Activated CD4-positive, alpha-beta T cell treated with anti-CD3 and anti-CD28 coated beads, Interleukin-2, amount 50 U/mL, for 16 hours (primary cell): ENCODE data around the gene C2CD4C.
A peak's percentile ranks its signal among the peaks of the same experiment; 100 is the strongest.
"Not testable (repeated sequence)": the region's sequence is repeated elsewhere in the genome, so short reads cannot be mapped to it uniquely, and the experiment has no call there.

Experiments
- DNase-seq: peaks from one replicate; pipeline ENCODE4 v3.0.0-alpha.2; 2020

The C2CD4C gene

DNA sequence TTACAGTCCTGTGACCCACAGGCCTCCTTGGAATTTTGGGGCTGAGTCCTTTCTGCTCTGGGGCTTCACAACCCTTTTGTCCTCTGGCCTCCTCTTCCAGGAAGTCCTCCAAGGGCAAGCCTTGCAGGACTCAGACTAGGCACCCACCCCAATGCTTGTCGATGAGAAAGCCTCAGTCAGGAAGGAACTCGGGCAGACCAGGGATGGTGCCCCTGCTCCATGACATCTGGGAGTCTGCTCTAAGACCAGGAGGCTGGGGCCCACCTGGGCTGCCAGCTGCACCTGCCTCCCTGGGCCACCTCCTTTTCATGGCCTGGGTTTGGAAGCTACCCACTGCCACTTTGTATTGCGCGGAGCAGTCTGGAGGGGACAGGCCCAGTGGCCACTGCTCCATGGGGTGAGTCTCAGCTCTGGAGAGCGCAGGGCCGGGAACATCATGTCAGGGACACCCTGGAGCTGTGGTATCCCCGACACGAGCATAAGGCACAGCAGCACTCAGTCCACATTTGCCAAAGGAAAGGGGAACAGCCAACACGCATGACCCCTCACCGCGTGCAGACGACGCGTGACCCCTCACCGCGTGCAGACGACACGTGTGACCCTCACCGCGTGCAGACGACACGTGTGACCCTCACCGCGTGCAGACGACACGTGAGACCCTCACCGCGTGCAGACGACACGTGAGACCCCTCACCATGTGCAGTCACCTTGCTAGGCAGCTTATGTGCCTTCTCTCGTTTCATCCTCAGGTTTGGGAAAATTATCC, 10.8 kb downstream of the C2CD4C start:
- DNase-seq = no peak

DNA sequence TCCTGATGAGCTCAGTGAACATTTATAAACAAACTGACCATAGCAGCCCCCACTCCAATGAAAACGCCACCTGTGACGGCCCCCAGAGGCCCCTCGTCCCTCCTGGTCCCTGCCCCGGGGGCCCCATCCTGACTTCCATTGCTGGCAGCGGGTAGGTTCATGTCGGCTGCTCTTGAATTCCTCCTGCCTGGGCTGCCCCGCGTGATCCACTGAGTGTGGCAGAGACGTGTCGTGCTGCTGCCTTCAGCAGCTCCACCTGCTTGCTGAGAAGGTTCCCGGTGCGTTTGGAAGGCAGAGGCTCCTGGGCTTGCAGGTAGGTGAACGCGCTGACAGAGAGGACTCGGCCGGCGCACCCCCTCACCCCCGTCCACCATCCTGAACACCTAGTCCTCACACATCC, 11.6 kb downstream of the C2CD4C start:
- no peak for DNase-seq

DNA sequence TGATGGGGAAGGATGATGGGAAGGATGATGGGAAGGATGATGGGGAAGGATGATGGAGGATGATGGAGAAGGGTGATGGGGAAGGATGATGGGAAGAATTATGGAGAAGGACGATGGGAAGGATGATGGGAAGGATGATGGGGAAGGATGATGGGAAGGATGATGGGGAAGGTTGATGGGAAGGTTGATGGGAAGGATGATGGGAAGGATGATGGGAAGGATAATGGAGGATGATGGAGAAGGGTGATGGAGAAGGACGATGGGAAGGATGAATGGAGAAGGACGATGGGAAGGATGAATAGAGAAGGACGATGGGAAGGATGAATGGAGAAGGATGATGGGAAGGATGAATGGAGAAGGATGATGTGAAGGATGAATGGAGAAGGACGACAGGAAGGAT, 13.5 kb downstream of the C2CD4C start:
- DNase-seq = no peak

DNA sequence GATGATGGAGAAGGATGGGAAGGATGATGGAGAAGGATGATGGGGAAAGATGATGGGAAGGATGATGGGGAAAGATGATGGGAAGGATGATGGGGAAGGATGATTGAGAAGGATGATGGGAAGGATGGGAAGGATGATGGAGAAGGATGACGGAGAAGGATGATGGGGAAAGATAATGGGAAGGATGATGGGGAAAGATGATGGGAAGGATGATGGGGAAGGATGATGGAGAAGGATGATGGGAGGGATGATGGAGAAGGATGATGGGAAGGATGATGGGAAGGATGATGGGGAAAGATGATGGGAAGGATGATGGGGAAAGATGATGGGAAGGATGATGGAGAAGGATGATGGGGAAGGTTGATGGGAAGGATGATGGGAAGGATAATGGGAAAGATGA, 14.1 kb downstream of the C2CD4C start:
- DNase-seq = not testable (repeated sequence)

DNA sequence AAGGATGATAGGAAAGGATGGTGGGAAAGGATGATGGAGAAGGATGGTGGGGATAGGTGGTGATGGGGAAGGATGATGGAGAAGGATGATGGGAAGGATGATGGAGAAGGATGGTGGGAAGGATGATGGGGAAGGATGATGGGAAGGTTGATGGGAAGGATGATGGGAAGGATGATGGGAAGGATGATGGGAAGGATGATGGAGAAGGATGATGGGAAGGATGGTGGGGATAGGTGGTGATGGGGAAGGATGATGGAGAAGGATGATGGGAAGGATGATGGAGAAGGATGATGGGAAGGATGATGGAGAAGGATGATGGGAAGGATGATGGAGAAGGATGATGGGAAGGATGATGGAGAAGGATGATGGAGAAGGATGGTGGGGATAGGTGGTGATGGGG, 15.4 kb downstream of the C2CD4C start:
- not testable (repeated sequence) for DNase-seq

DNA sequence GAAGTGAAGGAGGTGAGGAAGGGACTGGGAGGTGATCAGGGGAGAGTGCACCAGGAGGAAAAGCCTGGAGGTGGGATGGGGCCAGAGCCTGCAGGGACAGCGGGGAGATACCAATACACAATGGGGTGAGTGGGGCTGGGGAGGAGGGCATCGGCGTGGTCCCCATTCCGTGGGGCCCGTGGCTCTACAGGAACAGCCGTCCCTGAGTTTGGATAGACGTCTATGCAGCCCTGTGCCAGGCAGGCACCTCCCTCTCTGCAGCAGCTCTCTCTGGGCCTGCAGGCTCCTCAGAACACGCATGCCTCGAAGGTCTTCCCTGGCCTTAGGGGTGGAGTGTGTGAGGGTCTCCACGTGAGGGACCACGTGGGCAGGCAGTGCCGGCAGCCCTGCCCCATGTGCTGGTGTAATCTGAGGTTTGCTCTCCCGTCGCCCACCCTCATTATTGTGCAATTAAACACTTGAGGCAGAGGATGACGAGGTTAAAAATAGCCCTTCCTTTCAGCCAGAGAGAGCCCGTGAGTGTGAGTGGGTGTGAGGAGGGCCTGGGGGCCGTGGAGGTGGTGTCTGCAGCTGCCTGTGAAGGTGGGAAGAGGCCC, 16.5 kb downstream of the C2CD4C start:
- DNase-seq = no peak

DNA sequence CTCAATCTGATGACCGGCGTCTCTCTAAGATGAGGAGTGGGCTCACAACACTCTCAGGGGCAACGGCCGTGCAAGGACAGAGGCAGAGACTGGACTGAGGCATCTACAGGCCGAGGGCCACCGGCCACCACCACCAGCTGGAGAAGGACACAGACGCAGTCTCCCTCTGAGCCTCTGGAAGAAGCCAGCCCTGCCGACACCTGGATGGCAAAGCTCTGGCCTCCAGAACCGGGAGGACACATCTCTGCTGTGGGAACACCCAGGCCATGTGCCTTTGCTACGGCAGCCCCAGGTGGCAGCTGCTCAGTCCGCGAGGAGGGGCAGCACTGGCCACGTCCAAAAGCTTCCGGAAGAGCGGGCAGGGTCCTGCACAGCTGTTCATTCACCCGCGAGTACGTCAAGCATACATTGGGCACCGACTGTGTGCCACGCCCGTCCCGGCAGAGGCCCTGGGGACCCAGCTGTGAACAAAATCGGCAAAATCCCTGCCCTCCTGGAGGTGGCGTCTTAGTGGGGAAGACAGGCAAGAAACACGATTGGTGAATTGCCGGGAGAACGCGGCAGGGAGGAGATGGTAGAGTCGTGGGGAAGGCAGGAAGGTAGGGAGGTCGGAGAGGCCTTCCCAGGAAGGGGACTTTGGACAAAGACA, 17.1 kb downstream of the C2CD4C start:
- DNase-seq = no peak

DNA sequence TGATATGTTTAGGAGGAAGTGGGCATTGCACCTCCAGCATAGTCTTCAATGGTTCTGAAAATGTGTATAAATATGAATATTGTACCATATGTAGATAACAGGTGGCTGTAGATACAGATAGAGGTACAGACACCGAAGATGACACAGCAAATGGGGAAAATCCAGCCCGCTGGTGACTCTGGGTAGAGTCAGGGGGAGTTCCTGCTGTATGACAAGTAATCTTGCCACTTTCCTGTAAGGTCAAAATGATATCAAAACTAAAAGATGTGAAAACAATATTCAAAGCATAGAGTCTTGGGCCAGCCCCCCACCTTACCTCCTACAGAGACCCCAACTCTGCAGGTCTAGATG, 17.8 kb downstream of the C2CD4C start:
- no peak for DNase-seq

DNA sequence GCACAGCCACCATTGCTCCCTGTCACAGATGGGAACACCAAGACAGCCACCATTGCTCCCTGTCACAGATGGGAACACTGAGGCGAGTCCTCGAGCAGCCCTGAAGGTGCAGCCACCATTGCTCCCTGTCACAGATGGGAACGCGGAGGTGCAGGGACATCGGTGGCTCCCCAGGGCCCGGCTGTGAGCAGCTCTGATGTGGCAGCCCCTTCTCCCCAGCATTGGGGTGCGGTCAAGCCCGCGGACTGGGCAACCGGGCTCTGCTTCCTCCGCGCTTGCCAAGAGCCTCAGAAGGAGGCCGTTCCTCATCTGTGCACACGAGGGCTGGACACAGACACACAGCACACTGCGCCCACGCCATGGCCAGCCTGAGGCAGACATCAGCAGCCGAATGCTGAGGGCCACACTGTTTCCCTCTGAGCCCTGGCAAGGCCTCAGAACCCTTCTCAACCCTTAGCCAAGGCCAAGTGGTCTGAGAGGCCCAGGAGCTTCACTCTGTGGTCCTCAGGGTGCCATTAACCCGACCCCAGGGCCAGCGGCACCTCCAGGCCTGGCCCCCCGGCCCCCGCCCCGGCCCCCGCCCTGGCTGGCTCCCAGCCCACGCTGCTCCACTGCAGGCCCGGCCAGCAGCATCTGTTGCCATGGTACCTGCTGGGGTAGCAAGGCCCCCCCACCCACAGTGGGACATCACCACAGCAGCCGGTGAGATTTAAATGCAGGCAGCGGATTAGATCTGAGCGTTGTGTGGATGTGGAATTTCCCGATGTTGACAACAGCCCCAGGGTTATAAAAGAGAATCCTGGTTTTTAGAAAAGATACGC, 18.4 kb downstream of the C2CD4C start:
- no peak for DNase-seq

DNA sequence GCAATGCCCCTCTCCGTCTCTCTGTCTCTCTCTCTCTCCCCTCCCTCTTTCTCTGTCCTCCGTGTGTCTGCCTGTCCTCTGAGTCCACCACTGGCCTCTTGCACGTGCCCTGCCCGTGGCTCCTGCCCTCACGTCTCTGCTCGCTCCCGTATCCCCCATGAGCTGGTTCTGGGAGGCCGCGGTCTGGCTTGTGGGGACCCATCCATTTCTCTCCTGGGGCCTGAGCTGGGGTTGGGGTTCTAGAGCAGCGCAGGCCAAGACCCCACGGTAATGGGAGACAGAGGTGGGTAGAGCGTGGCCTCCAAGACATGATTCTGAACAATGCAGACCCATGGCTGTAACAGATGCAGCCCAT, 19.0 kb downstream of the C2CD4C start:
- no peak for DNase-seq

DNA sequence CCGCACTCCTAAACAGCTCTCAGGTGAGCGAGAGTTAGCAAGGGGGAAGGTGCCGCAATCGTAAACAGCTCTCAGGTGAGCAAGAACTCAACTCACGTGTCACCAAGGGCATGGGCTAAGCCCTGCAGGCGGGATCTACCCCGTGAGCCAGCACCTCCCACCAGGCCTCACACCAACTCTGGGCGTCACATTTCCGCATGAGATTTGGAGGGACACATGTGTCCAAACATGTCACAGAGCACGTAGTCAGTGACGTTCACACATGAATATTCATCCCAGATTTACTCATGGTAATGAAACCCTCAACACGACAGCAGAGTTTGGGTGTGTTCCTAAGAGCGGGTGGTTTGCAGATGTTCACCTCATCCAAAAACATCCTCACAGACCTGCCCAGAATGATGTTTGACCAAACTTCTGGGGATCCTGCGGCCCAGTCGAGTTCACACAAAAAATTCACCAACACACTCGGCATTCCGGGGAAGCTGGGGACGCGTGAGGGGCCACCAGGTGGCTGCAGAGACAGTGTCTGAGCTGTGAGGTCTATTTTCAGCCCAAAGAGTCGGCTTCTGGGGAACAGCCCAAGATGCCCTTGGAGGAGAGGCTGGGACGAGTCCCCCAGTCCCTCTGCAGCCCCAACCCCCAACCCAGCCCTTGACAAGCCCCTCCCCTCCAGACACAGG, 19.6 kb downstream of the C2CD4C start:
- no peak for DNase-seq

DNA sequence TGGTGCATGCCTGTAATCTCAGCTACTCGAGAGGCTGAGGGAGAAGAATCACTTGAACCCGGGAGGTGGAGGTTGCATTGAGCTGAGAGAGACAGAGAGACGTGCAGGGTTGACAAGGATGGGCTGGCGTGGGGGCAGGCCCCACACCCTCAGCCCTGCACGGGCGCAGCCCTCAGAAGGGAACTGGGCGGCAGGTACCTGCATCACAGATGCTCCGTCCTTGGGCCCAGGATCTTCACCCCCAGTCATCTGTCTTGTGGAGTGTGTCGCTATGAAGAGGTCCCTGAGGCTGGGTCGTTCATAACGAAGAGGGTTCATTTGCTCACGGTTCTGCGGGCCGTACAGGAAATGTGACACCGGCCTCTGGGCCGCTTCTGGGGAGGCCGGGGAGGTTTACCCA, 20.3 kb downstream of the C2CD4C start:
- DNase-seq = no peak

DNA sequence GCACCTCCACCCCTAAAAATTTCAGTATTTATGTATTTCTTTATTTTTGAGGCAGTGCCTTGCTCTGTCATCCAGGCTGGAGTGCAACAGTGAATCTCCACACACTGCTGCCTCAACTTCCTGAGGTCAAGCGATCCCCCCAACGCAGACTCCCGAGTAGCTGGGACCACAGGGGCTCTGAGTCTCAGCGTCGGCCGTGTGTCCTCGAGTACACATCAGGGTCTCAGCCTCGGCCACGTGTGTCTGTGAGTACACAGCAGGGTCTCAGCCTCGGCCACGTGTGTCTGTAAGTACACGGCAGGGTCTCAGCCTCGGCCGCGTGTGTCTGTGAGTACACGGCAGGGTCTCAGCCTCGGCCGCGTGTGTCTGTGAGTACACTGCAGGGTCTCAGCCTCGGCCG, 21.2 kb downstream of the C2CD4C start:
- DNase-seq = no peak

DNA sequence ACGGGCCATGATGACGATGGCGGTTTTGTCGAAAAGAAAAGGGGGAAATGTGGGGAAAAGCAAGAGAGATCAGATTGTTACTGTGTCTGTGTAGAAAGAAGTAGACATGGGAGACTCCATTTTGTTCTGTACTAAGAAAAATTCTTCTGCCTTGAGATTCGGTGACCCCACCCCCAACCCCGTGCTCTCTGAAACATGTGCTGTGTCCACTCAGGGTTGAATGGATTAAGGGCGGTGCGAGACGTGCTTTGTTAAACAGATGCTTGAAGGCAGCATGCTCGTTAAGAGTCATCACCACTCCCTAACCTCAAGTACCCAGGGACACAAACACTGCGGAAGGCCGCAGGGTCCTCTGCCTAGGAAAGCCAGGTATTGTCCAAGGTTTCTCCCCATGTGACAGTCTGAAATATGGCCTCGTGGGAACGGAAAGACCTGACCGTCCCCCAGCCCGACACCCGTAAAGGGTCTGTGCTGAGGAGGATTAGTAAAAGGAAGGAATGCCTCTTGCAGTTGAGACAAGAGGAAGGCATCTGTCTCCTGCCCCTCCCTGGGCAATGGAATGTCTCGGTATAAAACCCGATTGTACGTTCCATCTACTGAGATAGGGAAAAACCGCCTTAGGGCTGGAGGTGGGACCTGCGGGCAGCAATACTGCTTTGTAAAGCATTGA, 22.2 kb downstream of the C2CD4C start:
- DNase-seq = not testable (repeated sequence)

DNA sequence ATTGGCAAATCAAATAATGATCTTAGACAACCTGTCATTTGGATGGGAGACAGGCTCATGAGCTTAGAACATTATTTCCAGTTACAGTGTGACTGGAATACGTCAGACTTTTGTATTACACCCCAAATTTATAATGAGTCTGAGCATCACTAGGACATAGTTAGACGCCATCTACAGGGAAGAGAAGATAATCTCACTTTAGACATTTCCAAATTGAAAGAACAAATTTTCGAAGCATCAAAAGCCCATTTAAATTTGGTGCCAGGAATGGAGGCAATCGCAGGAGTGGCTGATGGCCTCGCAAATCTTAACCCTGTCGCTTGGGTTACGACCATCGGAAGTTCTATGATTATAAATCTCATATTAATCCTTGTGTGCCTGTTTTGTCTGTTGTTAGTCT, 22.8 kb downstream of the C2CD4C start:
- DNase-seq = not testable (repeated sequence)

DNA sequence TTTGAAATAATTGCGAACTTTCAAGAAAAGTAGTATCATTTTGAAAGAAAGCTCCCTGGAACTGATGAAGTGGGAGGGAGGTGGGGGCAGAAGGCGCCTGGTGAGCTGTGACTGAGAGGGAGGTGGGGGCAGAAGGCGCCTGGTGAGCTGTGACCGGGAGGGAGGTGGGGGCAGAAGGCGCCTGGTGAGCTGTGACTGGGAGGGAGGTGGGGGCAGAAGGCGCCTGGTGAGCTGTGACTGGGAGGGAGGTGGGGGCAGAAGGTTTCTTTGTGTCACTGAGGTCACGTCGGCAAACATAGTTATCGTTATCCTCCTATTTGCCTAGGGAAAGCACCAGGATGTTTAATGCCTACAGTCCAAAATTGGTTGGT, 24.2 kb downstream of the C2CD4C start:
- DNase-seq = no peak

DNA sequence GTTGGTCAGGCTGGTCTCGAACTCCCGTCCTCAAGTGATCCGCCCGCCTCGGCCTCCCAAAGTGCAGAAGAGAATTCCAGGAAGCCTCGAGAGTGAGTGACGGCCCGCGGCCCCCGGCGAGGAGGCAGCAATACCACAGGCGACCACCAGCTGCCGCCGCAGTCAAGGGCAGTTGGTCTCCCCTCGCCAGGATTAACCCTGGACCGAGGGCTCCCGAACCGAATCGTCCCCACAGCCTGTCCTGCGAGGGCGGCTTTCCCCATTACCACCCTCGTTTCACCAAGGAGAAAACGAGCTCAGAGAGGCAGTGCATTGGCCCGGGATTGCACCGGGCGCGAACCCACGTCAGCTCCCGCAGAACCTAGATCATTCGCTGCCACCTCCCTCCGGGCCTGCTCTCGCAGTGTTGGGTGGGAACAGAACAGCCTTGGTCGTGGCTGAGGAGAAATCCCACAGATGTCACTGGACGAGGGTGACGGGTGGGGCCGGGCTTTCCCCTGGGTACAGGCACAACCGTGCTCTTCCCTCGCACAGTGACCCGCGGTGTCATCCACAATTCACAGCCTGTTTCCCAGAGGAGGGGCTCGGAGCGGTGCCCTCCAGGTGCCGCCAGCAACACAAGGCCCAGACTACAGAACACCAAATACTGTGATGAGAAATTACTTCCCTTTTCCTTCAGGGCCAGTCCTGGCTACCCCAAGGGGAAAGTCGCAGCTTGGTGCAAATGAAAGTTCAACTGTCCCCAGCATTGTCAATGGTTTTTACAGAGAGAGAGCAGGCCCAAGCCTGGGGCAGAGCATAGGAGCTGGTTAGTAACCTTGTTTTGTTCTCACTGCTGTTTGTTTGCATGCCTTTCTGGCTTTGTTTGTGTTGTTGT, 24.8 kb downstream of the C2CD4C start:
- DNase-seq = no peak

DNA sequence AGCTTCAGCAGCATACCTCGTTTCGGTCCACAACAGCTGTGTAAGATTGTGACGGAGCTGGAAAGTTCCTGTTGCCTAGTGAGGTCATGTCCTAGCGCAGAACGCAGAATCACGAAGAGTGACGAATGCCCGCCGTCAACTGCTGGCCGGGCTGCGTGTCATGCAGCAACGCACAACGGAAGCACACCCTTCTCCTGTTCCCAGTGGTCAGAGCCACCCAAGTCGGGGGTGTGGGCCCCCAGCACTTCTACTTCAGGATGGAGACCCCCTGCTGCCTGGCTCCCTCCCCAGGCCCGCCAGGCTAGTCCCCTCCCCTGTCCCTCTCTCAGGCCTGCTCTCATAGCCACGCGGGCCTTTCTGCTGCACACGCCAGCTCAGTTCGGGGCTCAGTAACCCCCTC, 25.9 kb downstream of the C2CD4C start:
- DNase-seq = no peak

DNA sequence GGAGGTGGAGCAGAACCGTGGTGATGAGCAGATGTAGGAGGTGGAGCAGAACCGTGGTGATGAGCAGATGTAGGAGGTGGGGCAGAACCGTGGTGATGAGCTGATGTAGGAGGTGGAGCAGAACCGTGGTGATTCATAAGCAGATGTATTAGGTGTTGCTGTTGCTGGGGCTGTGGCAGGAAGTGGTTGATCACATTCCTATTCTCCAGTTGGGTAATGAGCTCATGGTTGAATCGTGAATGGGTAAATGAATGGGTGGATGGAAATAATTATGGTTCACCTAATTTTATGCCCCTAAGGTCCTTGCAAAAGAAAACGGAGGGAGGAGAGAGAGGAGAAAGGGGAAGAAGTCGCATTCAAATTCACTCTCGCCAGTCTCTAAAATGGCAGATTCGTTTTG, 26.4 kb downstream of the C2CD4C start:
- DNase-seq = peak; percentile 71

DNA sequence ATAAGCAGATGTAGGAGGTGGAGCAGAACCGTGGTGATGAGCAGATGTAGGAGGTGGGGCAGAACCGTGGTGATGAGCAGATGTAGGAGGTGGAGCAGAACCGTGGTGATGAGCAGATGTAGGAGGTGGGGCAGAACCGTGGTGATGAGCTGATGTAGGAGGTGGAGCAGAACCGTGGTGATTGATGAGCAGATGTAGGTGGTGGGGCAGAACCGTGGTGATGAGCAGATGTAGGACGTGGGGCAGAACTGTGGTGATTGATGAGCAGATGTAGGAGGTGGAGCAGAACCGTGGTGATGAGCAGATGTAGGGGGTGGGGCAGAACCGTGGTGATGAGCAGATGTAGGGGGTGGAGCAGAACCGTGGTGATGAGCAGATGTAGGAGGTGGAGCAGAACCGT, 27.0 kb downstream of the C2CD4C start:
- not testable (repeated sequence) for DNase-seq

DNA sequence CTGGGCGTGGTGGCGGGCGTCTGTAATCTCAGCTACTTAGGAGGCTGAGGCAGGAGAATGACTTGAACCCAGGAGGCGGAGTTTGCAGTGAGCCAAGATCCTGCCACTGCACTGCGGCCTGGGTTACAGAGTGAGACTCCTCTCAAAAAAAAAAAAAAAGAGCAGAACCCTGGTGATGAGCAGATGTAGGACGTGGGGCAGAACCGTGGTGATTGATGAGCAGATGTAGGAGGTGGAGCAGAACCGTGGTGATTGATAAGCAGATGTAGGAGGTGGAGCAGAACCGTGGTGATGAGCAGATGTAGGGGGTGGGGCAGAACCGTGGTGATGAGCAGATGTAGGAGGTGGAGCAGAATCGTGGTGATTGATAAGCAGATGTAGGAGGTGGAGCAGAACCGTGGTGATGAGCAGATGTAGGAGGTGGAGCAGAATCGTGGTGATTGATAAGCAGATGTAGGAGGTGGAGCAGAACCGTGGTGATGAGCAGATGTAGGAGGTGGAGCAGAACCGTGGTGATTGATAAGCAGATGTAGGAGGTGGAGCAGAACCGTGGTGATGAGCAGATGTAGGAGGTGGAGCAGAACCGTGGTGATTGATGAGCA, 28.2 kb downstream of the C2CD4C start:
- DNase-seq = not testable (repeated sequence)
